Activated CD4-positive, alpha-beta T cell treated with anti-CD3 and anti-CD28 coated beads, Interleukin-2, amount 50 U/mL, for 4 hours (primary cell): Measurements from ENCODE around the gene CACNG4.

ENCODE experiments used
- DNase-seq, 2 experiments: peaks; one replicate each; pipeline ENCODE4 v3.0.0-alpha.2; 2020

CACNG4 gene

DNA sequence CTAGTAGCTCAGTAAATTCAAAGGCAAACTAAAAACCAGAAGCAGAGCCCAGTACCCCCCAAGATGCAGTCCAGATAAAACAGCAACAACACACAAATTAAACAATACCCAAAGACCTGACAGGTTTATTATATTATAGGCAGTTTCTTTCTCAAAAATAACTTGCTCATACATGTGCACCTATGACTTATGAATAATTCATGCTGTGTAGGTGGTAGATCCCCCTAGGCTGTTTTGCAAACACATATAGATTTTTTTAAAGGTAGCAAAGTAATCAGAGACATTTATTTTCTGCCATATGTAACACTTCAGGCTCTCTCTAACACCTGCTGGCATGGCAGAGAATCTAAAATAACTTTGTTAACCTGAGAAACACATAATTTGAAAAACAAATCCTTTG lies 107.1 kb downstream of the CACNG4 start:
- no peak for DNase-seq

DNA sequence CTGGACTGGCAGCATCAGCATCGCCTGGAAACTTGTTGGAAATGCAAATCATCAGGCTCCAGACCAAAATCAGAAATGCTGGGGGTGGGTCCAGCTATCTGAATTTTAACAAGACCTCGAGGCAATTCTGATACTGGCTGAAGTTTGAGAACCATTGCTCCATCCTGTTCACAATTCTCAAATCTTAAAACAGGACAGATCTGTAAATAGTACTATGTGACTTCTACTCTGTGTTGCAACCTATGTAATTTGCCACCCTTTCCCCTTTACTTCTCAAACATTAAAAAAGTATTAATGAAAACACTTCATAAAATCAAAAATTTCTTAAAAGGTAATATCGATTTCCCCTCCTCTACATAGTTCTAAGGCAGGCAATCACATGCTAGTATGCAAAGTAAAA lies 108.4 kb downstream of the CACNG4 start:
- DNase-seq = no peak

DNA sequence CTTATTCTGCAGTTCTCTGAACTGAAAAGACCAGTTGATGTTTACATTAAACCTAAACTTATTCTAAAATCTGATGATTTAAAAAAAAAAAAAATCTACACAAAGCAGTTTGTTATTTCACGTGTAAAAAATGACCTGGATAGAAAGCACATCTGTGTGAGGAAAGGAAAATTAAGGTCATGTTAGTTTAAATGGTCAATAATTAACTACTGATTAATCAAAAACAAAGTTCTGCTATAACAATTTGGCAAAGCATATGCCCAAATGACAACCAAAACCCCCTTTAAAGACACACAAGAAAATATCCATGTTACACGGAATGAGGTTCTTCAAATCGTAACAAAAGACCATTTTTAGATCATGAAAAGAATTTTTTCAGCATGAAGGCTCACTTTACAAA lies 110.3 kb downstream of the CACNG4 start:
- DNase-seq = no peak

GRCh38 chr17:67076290-67076689 lies 111.8 kb downstream of the CACNG4 start:
- no peak for DNase-seq

- DNase-seq = no peak
Measured at GRCh38 chr17:67078292-67078691, 113.8 kb downstream of the CACNG4 start.

- DNase-seq = no peak
Measured at GRCh38 chr17:67079491-67079890, 115.0 kb downstream of the CACNG4 start.

DNA sequence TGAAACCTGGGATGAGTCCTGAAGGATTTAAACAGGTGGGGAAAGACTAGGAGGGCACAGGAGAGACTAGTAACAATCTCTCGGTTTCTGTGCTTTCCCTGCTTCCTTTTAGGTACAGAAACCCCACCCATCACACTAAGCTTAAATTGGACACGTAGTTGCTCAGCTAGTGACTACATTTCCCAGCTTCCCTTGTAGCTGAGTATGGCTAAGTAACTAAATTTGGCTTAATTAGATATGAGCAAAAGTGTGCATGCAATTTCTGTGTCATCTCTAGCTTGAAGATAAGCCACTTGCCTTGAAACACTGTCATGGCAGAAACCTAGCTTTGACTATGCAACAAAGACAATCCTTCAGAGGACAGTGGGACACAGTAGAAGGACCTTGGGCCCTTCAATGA lies 116.3 kb downstream of the CACNG4 start:
- DNase-seq = no peak

DNA sequence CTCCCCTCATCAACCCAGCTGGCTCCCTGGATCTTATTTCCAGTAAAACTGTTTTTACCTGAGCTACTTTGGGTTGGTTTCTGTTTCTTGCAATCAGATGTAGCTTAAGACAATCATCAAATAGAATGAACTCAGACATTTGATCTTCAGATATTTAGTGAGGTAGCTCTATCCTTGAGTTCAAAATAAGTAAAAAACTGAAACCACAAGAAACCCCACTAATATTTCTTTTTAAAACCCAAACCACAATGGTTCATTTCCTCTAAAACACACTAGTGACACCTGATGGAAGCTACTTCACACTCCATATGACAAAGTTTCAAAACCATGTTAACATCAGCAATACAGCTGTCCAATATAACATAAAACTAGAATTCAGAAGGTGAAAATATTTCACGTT lies 117.6 kb downstream of the CACNG4 start:
- no peak for DNase-seq
